Measurements from ENCODE around the gene KCNQ1.

GRCh38 chr11:2762451-2762850 is 317.6 kb downstream of the KCNQ1 start:
- TF ChIP-seq ZNF175 (CRISPR knock-in tag; IDR thresholded peaks at IDR 0.05; ENCODE audit: low read depth) (no peak), POLR2AphosphoS5 (IDR thresholded peaks at IDR 0.05; ENCODE audit: control insufficient read depth, insufficient read depth, low read depth, low read length) (no peak), FOSL1 (tag; conservative IDR thresholded peaks at IDR 0.05) (no peak), NCOA2 (IDR thresholded peaks at IDR 0.05; ENCODE audit: partially characterized antibody in 2 of 2) (no peak), TAF1 (IDR thresholded peaks at IDR 0.05; ENCODE audit: control insufficient read depth, extremely low read depth, insufficient read depth, low read length, severe bottlenecking) (no peak), ZNF707 (CRISPR knock-in tag; conservative IDR thresholded peaks at IDR 0.05) (no peak), CHCHD3 (CRISPR knock-in tag; IDR thresholded peaks at IDR 0.05) (no peak), HLTF (IDR thresholded peaks at IDR 0.05) (no peak), MAZ (CRISPR knock-in tag; conservative IDR thresholded peaks at IDR 0.05 in 1 of 2, IDR thresholded peaks at IDR 0.05 in 1 of 2) (no peak), EGR1 (conservative IDR thresholded peaks at IDR 0.05) (no peak), JUND (IDR thresholded peaks at IDR 0.05; ENCODE audit: borderline replicate concordance, low read depth, low read length) (no peak), JUND (tag; IDR thresholded peaks at IDR 0.05; ENCODE audit: borderline replicate concordance, low read depth, low read length) (no peak), CTCF (IDR thresholded peaks at IDR 0.05 in 2 of 3, conservative IDR thresholded peaks at IDR 0.05 in 1 of 3; ENCODE audit: insufficient read depth in 2 of 3, low read depth in 1 of 3, low read length in 3 of 3) (no peak)
